GM21786 (cell line): ENCODE data around the gene MAGEB3.
"Not testable (repeated sequence)": the region's sequence is repeated elsewhere in the genome, so short reads cannot be mapped to it uniquely, and the experiment has no call there.

ENCODE experiments used
- ATAC-seq: cut with Tn5 transposase; IDR thresholded peaks from one replicate; pipeline ENCODE4 v1.9.1; 2021; ENCODE audit not compliant: unreplicated experiment

Gene MAGEB3, protein sequence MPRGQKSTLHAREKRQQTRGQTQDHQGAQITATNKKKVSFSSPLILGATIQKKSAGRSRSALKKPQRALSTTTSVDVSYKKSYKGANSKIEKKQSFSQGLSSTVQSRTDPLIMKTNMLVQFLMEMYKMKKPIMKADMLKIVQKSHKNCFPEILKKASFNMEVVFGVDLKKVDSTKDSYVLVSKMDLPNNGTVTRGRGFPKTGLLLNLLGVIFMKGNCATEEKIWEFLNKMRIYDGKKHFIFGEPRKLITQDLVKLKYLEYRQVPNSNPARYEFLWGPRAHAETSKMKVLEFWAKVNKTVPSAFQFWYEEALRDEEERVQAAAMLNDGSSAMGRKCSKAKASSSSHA

DNA sequence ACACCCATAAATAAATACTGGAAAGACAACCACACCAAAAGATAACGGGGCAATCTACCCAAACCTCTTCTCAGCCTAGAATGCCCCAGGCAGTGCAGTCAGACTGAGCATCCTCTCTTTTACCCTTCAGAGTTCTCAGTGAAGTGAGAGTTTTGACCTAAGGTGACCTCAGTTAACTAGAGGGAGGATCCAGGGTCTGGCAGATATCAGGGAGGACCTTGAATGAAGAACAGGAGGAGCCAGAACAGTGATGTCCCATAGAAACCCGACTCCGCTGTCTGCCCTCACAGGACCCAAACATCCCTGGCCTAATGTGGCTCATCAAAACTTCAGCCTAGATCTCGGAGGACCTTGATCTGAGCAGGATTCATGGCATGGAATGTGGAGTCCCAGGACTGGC lies at the start of gene MAGEB3:
Gene MAGEB3 (plus strand): TSS at position 263 of the 400 bp plus-strand sequence. CDS start 5,268 bp downstream, outside the sequence.
- ATAC-seq = no peak

DNA sequence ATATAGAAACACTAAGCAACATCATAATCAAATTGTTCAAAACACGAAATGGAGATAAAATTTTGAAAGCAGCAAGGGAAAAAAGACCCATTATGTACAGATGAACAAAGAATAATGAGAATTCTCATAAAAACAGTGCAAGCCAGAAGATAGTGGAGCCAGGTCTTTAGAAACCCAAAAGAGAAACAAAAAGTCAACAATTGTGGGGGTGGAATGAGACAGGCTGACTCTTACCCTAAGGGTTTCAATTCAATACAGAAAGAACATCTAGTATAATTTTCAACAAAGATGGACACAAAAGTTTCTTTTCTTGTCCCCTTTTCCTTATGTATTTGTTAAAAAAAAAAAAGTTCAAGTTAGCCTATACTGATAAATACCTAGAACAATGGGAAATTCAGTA lies 49.1 kb upstream of the MAGEB3 start:
- ATAC-seq = no peak

DNA sequence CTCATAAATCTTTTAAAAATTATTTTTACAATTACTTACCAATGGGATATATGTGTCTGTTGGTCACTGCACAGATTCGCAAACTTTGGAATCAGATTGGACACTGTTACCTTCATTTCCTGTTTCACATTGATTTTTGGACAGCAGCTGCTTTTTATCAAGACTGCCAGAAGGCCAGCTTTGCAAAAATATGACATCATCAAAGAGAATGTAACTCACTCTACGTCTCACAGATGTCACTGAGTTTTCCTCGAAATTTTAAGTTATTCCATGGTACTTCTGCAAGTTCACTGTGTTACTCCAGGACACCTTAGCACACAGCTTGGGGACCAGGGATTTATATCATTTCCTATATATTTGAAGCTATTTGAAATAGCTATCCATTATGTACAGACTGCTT lies 46.9 kb upstream of the MAGEB3 start:
- no peak for ATAC-seq

DNA sequence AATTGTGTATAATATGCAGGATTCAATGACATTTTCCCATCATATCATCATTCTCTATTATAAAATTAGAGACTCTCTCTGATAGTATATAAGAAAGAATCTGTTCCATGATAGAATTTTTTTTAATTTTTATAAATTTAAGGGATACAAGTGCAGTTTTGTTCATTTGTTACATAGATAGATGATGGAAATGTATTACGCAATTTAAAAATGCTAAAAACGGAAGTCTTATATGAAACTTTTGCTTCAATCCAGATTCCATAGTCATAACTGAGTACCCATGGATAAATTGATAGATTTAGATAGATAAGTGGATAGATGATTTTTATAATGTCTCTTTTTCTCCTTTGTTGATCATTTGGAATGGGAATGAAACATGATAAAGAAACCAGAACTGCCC lies 40.0 kb upstream of the MAGEB3 start:
- no peak for ATAC-seq

DNA sequence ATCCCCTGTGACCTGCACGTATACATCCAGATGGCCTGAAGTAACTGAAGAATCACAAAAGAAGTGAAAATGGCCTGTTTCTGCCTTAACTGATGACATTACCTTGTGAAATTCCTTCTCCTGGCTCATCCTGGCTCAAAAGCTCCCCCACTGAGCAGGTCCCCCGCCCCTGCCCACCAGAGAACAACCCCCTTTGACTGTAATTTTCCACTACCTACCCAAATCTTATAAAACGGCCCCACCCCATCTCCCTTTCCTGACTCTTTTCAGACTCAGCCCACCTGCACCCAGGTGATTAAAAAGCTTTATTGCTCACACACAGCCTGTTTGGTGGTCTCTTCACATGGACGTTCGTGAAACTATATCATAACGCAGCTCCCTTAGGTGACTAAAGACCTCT lies 36.5 kb upstream of the MAGEB3 start:
- ATAC-seq = not testable (repeated sequence)

DNA sequence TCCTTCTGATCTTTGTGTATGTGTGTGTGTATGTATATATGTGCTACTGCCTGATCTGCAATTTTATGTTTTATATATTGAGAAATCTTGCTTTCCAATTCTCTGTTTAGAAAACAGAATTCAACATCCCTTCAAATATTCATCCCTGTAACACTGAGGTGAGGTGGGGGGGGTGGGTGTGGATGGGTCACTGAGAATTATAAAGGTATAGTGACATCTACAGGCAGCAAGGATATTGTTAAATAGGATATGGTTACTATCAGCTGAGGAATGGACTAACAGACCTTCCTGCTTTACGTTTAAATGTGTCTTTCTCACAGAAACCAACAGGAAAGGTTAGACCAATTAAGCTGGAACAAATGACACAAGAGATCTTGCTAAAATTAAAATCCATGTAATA lies 34.1 kb upstream of the MAGEB3 start:
- peak; percentile 52 for ATAC-seq

DNA sequence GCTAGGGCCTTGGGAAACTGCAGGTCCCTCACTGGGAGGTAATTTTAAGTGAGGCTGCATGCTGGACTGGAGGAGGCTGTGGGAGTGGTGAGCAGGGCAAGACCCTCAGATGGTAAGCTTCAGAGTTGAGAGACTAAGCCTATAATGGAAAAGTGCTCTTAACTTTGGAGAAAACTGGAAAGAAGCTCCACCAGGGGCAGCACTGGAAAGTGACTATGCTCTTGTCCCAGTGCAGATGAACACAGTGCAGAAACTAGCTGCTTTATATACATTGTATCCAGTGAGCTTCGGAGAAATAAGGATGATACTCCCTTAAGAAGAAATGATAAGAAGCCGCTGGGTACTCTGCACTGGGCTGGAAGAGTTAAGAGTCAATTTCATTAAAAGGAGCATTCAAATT lies 18.3 kb upstream of the MAGEB3 start:
- ATAC-seq = no peak

DNA sequence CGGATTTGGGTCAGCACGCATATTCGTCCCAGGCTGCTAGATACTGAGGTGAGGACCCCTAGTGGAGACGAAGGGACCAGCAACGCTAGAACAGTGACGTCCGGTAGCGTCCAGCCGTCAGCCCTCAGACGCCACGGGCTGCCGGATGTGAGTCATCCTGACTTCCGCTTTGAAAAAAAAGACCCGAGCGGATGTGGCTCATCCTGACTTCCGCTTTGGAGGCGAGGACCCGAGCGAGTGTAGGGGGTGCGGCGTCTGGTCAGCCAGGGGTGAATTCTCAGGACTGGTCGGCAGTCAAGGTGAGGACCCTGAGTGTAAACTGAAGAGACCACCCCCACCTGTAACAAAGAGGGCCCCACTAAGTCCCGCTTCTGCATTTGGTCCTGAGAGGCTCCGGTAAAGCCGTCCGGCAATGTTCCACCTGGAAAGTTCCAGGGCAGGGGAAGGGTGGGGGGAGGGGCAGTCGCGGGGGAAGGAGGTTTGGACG lies 15.1 kb upstream of the MAGEB3 start, which contains the start of gene MAGEB2:
Gene MAGEB2 (plus strand): TSS at position 207 of the 487 bp plus-strand sequence. CDS start 3,018 bp downstream, outside the sequence.
- ATAC-seq = no peak

DNA sequence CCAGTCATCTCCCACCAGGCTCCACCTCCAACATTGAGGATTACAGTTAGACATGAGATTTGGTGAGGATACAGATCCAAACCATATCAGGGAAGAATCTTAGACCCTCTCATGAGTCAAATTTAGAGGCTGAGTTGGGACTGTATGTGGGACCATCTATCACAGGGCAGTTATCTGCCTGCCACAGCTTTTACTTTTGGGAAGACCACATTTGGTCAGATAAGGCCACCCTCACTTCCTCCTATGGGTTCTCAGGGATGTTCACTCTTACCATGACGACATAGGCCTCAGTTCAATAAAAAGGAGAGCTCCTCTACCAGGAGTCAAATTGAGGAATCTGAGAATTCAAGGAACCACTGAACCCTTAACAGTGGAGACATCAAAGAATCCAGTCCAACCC lies 13.0 kb upstream of the MAGEB3 start:
- ATAC-seq = no peak

DNA sequence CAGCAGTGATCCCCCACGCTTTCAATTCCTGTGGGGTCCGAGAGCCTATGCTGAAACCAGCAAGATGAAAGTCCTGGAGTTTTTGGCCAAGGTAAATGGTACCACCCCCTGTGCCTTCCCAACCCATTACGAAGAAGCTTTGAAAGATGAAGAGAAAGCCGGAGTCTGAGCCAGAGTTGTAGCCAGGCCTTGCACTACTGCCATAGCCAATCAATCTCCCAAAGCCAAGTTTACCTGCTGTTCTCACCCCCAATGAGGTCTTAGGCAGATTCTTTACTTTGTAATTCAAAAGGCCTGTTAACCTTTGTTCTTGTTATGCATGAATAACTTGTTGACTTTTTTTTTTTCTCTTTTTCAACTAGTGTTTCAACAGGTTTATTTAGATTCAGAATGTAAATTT lies 11.1 kb upstream of the MAGEB3 start:
- ATAC-seq = no peak

DNA sequence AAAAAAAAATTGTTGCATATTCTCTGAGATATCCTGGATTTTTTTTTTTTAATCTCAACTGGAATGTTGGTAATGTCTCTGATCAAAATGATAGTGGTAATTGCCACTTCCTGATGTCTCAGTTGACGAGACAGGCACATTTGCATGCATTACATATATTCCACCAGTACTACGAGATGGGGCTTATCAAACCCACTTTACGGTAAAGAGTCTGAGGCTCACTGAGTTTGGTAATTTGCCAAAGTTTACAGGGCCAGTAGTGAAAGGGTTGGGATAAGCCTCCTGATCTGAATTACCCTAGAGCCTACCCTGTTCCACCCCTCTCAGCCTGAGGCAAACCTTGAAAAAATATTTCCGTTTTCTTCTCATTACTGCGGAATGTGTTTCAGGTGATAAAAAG lies 9.8 kb upstream of the MAGEB3 start:
- ATAC-seq = no peak

DNA sequence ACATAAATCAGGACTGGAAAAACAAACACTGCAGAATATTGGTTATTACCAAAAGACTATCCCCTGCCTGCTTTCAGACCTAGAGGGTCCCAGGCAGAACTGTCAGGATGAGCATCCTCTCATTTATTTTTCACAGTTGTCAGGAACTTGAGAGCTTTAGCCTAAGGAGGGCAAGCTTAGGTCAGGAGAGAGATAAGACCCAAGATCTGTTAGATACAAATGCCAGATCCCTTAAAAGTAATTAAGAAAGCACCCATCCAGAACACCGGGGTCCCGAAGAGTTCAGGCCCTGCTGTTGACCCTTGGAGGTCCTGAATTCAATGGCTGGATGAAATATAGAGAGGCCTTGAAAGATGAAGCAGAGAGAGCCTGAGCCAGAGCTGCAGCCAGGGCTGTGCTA lies 5.9 kb upstream of the MAGEB3 start:
- ATAC-seq = no peak

DNA sequence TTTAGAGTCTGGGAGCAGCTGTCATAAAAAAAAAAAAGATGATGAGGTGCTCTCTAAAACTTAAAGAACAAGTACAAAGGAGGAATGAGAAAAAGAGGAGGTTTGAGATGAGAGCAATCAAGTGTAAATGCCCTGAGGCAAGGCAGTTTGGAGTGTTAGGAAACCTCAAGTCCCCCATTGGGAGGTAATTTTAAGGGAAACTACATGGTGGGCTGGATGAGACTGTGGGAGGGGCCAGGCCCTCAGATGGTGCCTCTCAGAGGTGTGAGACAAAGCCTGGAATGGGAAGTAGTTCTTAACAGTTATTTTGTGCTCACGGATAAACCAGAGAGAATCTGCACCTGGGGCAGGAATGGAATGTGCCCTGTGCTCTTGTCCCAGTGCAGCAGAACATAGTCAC lies 1.9 kb upstream of the MAGEB3 start:
- ATAC-seq = no peak

DNA sequence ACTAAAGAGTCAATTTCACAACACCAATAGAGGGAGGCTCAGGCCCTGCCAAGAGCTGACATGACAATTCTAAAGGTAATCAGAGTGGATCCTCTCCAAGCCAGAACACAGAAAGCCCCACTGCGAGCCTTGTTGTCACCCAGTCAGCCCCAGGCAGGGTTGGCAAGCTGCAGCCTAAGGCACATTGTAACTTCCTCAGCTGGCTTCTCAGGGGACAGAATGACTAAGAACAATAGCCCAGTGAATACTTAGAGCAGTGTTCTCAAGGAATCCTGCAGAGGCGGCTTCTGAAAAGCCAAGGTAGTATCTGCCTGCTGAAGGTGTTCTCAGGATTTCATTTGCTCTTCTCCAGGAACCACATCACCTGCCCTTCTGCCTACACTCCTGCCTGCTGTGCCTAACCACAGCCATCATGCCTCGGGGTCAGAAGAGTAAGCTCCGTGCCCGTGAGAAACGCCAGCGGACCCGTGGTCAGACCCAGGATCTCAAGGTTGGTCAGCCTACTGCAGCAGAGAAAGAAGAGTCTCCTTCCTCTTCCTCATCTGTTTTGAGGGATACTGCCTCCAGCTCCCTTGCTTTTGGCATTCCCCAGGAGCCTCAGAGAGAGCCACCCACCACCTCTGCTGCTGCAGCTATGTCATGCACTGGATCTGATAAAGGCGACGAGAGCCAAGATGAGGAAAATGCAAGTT lies 11.4 kb downstream of the MAGEB3 start, which contains the start of gene MAGEB4:
Gene MAGEB4 (plus strand): TSS at position 277 of the 692 bp plus-strand sequence. CDS start 136 bp downstream, at position 413.
- ATAC-seq = no peak

DNA sequence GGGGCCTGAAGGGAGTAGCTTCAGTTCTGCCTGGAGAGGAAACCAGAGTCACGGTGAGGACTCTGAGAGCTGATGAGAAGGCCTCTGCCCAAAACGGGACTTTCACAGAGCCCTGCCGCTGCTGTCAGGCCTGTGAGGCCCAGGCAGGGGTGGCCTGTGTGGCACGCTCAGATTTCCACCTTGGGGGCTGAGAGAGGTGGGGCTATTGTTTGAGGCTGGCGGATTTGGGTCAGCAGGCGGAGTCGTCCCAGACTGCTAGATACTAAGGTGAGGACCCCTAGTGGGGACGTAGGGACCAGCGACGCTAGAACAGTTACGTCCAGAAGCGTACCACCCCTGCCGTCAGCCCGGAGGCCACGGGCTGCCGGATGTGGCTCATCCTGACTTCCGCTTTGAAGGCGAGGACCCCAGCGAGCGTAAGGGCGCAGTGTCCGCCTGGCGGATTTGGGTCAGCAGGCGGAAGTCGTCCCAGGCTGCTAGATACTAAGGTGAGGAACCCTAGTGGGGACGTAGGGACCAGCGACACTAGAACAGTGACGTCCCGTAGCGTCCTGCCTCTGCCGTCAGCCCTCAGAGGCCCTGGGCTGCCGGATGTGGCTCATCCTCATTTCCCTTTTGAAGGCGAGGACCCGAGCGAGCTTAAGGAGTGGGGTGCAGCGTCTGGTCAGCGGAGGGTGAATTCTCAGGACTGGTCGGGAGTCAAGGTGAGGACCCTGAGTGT lies 16.5 kb downstream of the MAGEB3 start, which contains the start of gene MAGEB1:
Gene MAGEB1 (plus strand): TSS at position 378 of the 721 bp plus-strand sequence. CDS start 3,348 bp downstream, outside the sequence.
- no peak for ATAC-seq

DNA sequence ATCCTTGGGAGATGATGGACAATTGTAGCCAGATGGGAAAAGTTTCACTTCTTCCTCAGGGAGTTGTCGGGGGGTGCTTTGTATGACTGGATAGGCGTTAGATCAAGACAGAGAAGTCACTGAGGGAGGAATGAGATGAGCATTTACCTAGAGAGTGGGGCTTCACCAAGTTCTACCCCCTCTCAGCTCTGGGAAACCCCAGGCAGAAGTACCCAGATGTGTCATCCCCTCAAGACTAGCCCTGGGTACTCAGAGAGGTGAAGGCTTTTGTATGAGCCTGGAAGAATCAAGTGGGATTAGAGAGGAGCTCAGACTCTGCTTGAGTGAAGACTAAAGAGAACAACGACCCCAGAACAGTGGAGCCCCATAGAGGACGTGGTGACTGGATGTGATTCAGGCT lies 18.4 kb downstream of the MAGEB3 start:
- peak; percentile 64 for ATAC-seq

DNA sequence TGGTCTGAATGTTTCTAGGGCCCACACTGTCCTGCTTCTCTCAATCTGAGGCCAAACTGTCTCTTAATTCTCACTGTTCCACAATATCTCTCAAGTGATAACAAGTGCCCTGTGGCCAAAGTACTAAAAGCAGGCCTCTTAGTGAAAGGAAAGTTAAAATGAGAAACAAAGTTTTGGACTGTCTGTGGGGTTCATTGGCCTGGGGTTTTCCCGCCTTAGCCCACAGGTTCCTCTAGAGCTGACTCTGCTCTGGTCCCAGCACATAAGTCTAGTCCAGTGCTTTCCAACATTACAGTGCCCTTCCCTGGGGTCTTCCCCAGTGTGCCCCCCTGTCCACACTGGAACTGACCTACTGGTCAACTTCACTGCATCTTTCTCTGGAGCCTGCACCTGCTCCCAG lies 22.8 kb downstream of the MAGEB3 start:
- no peak for ATAC-seq

DNA sequence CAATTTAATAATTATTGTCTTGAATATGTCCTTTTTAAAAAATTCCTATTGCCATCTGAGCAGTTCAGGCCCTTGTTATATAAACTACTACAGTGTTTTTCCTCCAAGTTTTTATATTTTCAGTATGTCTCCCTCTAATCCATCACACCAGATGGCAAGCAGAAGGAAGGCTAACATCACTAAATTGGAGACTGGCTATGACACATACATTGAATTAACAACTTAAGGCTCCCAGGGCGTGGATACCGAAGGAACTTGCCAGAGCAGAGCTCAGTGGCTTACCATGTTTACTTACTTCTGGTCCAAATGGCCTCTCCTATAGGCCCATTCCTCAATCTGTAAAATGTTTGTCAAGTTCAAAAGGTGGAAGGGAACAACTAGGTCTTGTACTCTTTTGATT lies 29.5 kb downstream of the MAGEB3 start:
- no peak for ATAC-seq

DNA sequence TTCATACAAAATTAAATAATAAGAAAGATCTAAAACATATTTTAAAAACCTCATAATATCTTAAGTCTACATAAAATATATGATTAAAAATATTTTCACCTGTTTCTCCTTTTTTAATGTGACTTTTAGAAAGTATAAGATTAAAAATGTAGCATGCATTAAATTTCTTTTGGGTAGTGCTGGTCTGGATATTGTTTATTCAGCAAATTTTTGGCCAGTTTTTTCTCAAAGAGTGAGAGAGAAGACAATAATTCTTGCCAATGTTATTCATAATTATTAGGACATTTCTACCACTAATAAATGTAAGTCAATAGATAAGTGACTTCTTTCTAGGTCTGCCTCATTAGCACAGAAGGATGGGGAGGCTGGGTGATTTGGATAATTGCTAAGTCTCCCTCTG lies 30.6 kb downstream of the MAGEB3 start:
- no peak for ATAC-seq

DNA sequence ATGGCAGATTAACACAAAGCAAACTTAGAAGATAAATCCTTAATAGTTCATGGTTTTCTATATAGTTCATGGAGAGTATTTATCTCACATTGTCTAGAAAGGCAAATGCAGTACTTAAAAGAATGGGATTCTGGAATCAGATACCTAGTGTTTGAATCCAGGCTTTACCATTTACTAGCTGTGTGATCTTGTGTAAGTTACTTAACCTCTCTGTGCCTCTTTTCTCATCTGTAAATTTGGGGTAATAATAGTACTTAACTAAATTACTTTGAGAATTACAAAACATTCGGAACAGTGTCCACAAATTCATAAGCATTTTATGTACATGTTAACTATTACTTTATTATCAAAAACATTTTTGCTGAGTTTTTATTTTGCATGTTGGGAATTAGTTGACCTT lies 32.3 kb downstream of the MAGEB3 start:
- ATAC-seq = no peak

DNA sequence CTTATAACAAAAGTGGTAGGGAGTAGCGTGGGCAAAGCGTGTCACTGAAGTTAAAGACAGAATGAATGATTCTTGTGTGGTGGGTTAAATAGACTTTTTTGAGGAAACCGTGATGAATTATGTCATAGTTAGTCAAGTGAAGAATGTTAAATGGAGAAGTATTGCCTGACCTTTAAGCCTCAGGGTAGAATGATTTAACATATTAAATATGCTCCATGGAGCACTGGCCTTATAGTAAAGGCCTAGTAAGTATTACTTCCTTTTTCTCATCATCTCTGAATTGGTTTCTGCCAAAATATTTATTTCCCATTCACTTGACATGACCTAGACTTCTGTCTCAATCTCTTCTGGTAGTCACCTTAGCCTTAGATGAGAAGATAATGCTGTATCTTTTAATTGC lies 40.2 kb downstream of the MAGEB3 start:
- no peak for ATAC-seq
